K562 (cell line): ENCODE measurements around the gene OCEL1. TPM values are rescaled to one million over a fixed set of nuclear protein-coding genes. Genes with fewer than 3 reads are reported as not detected.
A peak's percentile ranks its signal among the peaks of the same experiment; 100 is the strongest.

Experiments used
- EHMT2 ChIP-seq: fragments of 450-650 bp; IDR thresholded peaks from 2 replicates; pipeline ENCODE4 v1.6.1; 2018; ENCODE audit warnings: antibody characterized with exemption
- HDAC3 ChIP-seq: fragments of 450-650 bp; IDR thresholded peaks from 2 replicates; pipeline ENCODE4 v1.6.1; 2018; ENCODE audit warnings: borderline replicate concordance, mild to moderate bottlenecking, moderate library complexity; ENCODE audit not compliant: partially characterized antibody
- HMG20A ChIP-seq: fragments of 450-650 bp; formaldehyde crosslinking; conservative IDR thresholded peaks from 2 replicates; pipeline ENCODE4 v1.4.0; 2020; ENCODE audit warnings: mild to moderate bottlenecking, mixed read lengths
- KDM4B ChIP-seq, 2 experiments: fragments of 450-650 bp in 1 of 2; sonication (generic) in 1 of 2; IDR thresholded peaks; 2 replicates each; pipeline ENCODE4 v1.6.1; 2016 to 2017; ENCODE audit warnings: borderline replicate concordance in 2 of 2, antibody characterized with exemption in 1 of 2, low read depth in 1 of 2, mild to moderate bottlenecking in 1 of 2
- MAFF ChIP-seq: IDR thresholded peaks from 2 replicates; pipeline ENCODE4 v1.6.1; 2012; ENCODE audit warnings: low read length, improper control_type of control experiment
- SMAD2 ChIP-seq: fragments of 150-350 bp; IDR thresholded peaks from 2 replicates; pipeline ENCODE4 v1.6.1; 2014; ENCODE audit warnings: low read depth, mild to moderate bottlenecking, low read length
- ZBTB8A ChIP-seq: fragments of 450-650 bp; IDR thresholded peaks from 2 replicates; pipeline ENCODE4 v1.6.1; 2018; ENCODE audit warnings: mild to moderate bottlenecking, moderate library complexity; ENCODE audit not compliant: partially characterized antibody
- ZNF146 ChIP-seq: IDR thresholded peaks from one replicate; pipeline ENCODE4 v1.6.1; 2018; ENCODE audit warnings: missing compliant biosample characterization; ENCODE audit not compliant: unreplicated experiment
- ZNF174 ChIP-seq: fragments of 250-450 bp; sonication (Bioruptor Pico); IDR thresholded peaks from 2 replicates; pipeline ENCODE4 v1.4.0; 2020; ENCODE audit warnings: mild to moderate bottlenecking
- ZNF707 ChIP-seq: fragments of 250-450 bp; sonication (Bioruptor Pico); conservative IDR thresholded peaks from 2 replicates; pipeline ENCODE4 v1.8.0; 2022; ENCODE audit warnings: inconsistent platforms, mild to moderate bottlenecking, moderate library complexity
- polyA plus RNA-seq, 8 experiments: library from polyadenylated mRNA; depleted of rRNA in 4 of 8; stranded (reverse) in 5 of 8; unstranded in 3 of 8; fragments of >200 nt; fragmentation: Nextera tagmentation in 2 of 8; fragmentation: Illumina TruSeq in 1 of 8; extraction: Ambion mirVana in 2 of 8; extraction: Trizol in 1 of 8; gene quantifications; 2 replicates each; pipeline versions ENCODE4 v1.2.1 to v1.2.3, GENCODE V29; 2011 to 2014; ENCODE audit warnings: inconsistent platforms in 1 of 8, missing spikeins in 1 of 8
- total RNA-seq, 7 experiments: library from RNA; depleted of rRNA in 6 of 7; stranded (reverse); fragments of >200 nt in 6 of 7; fragmentation: Illumina TruSeq in 2 of 7; extraction: Trizol in 2 of 7; gene quantifications; 2 replicates each; pipeline versions ENCODE4 v1.2.1 to v1.2.3, GENCODE V29; 2011 to 2021; ENCODE audit warnings: low replicate concordance in 1 of 7
- TF ChIP-seq, protein P1 (sequence below), 3 experiments: fragments of 200-800 bp in 1 of 3; fragments of 250-450 bp in 1 of 3; fragments of 450-650 bp in 1 of 3; sonication (Bioruptor Pico) in 1 of 3; sonication (Bioruptor generic) in 1 of 3; formaldehyde crosslinking in 1 of 3; IDR thresholded peaks; 2 replicates each; pipeline versions ENCODE4 v1.6.1 to v1.8.0; 2016 to 2022; ENCODE audit warnings: mild to moderate bottlenecking in 2 of 3, missing genetic modification characterization in 2 of 3, missing compliant biosample characterization in 1 of 3, moderate library complexity in 1 of 3
- TF ChIP-seq, protein P2 (sequence below), 2 experiments: IDR thresholded peaks in 1 of 2; conservative IDR thresholded peaks in 1 of 2; 2 replicates each; pipeline ENCODE4 v1.6.1; 2016; ENCODE audit warnings: low read depth in 2 of 2, mild to moderate bottlenecking in 1 of 2, missing compliant biosample characterization in 1 of 2, missing genetic modification characterization in 1 of 2, moderate library complexity in 1 of 2
- TF ChIP-seq, protein P3 (sequence below): fragments of 450-650 bp; conservative IDR thresholded peaks from 2 replicates; pipeline ENCODE4 v1.6.1; 2016; ENCODE audit warnings: missing genetic modification characterization, low read depth, mild to moderate bottlenecking, control low read depth, missing compliant biosample characterization
- TF ChIP-seq, protein P4 (sequence below): fragments of 450-650 bp; formaldehyde crosslinking; IDR thresholded peaks from 2 replicates; pipeline ENCODE4 v1.4.0; 2020; ENCODE audit warnings: mild to moderate bottlenecking, moderate library complexity
- TF ChIP-seq, protein P5 (sequence below): sonication (generic); formaldehyde crosslinking; IDR thresholded peaks from 2 replicates; pipeline ENCODE4 v1.5.0; 2020; ENCODE audit warnings: missing genetic modification reagents

OCEL1 gene
- total and polyA plus RNA-seq, 9 of the 15 experiments (the other 6 are each of a cell fraction or from before 2014, with no cell fraction given) = 8.0 to 38.0 (median 12.4) TPM

DNA sequence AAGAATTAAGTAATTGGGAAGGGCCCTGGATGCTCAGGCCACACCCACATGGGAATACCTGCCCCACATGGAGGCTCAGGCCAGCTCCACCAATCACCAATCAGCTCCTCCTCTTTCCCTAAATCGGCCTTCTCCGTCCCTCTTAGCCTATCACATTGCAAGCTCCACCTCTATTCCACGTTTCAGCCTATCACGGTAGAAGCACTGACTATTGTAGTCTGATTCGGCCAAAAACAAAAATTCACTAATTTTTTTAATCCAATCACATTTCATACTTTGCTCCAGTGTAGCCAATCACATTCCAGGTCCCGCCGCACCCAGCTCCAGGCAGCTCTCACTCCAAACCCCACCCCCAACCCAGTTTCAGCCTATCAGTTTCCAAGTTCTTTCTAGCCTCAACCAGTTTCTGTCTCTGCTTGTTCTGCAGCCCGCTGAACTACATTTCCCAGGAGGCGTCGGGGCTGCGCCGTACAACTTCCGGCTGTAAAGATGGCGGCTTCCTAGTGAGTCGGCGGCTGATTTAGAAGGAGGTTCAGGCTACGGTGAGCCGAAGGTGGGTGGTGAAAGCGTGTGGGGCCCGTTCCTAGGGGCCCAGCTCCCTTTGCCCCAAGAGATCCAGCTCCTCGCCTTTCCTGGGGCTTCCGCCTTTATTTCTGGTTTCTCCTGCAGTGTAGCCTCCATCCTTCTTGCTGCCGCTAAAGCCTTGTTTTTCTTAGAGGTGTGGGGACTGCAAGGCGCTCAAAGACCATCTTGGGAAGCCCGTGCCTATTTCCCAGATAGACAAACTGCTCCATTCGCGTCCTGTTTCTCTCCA lies 41.2 kb downstream of the OCEL1 start, which contains the start of gene BABAM1 (continued):
- TF ChIP-seq, protein P1, sequence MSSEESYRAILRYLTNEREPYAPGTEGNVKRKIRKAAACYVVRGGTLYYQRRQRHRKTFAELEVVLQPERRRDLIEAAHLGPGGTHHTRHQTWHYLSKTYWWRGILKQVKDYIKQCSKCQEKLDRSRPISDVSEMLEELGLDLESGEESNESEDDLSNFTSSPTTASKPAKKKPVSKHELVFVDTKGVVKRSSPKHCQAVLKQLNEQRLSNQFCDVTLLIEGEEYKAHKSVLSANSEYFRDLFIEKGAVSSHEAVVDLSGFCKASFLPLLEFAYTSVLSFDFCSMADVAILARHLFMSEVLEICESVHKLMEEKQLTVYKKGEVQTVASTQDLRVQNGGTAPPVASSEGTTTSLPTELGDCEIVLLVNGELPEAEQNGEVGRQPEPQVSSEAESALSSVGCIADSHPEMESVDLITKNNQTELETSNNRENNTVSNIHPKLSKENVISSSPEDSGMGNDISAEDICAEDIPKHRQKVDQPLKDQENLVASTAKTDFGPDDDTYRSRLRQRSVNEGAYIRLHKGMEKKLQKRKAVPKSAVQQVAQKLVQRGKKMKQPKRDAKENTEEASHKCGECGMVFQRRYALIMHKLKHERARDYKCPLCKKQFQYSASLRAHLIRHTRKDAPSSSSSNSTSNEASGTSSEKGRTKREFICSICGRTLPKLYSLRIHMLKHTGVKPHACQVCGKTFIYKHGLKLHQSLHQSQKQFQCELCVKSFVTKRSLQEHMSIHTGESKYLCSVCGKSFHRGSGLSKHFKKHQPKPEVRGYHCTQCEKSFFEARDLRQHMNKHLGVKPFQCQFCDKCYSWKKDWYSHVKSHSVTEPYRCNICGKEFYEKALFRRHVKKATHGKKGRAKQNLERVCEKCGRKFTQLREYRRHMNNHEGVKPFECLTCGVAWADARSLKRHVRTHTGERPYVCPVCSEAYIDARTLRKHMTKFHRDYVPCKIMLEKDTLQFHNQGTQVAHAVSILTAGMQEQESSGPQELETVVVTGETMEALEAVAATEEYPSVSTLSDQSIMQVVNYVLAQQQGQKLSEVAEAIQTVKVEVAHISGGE (CRISPR knock-in tag; IDR thresholded peaks at IDR 0.05) = peak in 1 of 3 experiments; percentile 93; a peak in 2 of 6 replicates
- TF ChIP-seq SMAD2 (no peak), ZNF174 (no peak), ZNF707 (CRISPR knock-in tag) (no peak), HMG20A (CRISPR knock-in tag) (no peak), HDAC3 (no peak), ZBTB8A (no peak), EHMT2 (no peak), KDM4B (IDR thresholded peaks at IDR 0.05; ENCODE audit: borderline replicate concordance in 2 of 2, low read depth in 1 of 2) (peak in 1 of 2 experiments; percentile 69; a peak in 1 of 4 replicates), ZNF146 (no peak), MAFF (no peak)
- TF ChIP-seq, protein P2, sequence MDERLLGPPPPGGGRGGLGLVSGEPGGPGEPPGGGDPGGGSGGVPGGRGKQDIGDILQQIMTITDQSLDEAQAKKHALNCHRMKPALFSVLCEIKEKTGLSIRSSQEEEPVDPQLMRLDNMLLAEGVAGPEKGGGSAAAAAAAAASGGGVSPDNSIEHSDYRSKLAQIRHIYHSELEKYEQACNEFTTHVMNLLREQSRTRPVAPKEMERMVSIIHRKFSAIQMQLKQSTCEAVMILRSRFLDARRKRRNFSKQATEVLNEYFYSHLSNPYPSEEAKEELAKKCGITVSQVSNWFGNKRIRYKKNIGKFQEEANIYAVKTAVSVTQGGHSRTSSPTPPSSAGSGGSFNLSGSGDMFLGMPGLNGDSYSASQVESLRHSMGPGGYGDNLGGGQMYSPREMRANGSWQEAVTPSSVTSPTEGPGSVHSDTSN (CRISPR knock-in tag; IDR thresholded peaks at IDR 0.05; ENCODE audit: low read depth) = no peak
- TF ChIP-seq, protein P2 (tag; conservative IDR thresholded peaks at IDR 0.05; ENCODE audit: low read depth) = no peak
- TF ChIP-seq, protein P3, sequence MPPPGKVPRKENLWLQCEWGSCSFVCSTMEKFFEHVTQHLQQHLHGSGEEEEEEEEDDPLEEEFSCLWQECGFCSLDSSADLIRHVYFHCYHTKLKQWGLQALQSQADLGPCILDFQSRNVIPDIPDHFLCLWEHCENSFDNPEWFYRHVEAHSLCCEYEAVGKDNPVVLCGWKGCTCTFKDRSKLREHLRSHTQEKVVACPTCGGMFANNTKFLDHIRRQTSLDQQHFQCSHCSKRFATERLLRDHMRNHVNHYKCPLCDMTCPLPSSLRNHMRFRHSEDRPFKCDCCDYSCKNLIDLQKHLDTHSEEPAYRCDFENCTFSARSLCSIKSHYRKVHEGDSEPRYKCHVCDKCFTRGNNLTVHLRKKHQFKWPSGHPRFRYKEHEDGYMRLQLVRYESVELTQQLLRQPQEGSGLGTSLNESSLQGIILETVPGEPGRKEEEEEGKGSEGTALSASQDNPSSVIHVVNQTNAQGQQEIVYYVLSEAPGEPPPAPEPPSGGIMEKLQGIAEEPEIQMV (tag) = 0 out of 2 replicates have a peak, but pooled peaks have one; percentile 32
- TF ChIP-seq, protein P4, sequence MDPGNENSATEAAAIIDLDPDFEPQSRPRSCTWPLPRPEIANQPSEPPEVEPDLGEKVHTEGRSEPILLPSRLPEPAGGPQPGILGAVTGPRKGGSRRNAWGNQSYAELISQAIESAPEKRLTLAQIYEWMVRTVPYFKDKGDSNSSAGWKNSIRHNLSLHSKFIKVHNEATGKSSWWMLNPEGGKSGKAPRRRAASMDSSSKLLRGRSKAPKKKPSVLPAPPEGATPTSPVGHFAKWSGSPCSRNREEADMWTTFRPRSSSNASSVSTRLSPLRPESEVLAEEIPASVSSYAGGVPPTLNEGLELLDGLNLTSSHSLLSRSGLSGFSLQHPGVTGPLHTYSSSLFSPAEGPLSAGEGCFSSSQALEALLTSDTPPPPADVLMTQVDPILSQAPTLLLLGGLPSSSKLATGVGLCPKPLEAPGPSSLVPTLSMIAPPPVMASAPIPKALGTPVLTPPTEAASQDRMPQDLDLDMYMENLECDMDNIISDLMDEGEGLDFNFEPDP = 0 out of 2 replicates have a peak, but pooled peaks have one; percentile 20
- TF ChIP-seq, protein P5, sequence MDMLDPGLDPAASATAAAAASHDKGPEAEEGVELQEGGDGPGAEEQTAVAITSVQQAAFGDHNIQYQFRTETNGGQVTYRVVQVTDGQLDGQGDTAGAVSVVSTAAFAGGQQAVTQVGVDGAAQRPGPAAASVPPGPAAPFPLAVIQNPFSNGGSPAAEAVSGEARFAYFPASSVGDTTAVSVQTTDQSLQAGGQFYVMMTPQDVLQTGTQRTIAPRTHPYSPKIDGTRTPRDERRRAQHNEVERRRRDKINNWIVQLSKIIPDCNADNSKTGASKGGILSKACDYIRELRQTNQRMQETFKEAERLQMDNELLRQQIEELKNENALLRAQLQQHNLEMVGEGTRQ = no peak
